ENCODE measurements around the gene U2AF1L4. TPM values are rescaled to one million over a fixed set of nuclear protein-coding genes. Genes with fewer than 3 reads are reported as not detected.

The U2AF1L4 gene
- total RNA-seq, 4 donors from 2014 or later: 5.1 to 22.9 (median 13.4) TPM

DNA sequence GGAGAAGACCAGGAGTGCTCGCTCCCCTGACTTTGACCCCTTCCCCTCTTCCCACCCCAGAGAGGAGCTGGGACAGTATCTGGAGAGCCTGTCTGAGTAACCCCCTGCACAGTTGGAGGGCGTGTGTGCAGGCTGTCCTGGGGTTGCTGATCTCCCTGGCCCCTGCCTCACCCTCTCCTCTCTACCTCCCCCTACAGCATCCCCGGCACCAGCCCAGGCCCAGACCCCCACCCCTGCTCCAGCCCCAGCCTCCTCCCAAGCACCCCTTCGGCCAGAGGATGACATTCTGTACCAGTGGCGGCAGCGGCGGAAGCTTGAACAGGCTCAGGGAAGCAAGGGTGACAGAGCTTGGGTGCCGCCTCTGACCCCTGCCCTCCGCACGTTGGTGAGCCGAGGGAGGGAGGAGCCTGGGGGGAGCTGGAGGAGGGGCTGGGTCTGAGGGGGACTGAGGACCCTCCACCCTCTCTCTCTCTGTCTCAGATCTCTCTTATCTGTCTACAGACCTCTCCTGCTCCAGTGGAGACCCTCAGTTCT lies 21.4 kb upstream of the U2AF1L4 start:
- no peak for DNase-seq
- H3K27me3 ChIP-seq: no peaks in the 10 kb centered on the region
- no peak overlapping the region for H3K4me3 ChIP-seq
- H3K36me3 ChIP-seq: peaks cover 0 to 13% of the 10 kb centered on the region in 2 donors
- no peak for ATAC-seq
- no peaks in the 10 kb centered on the region for H3K4me1 ChIP-seq
- intact Hi-C loops (cut with DNase I; ENCODE audit: low total_unique reads) (no loop called here), in situ Hi-C loops (cut with MboI; ENCODE audit: low sequenced_read_pairs in 4 of 4) (loop anchor here in 1 of 4 donors (25.0 kb wide), 1 partner anchor 371 kb away; the partner anchor contains the start of gene CAPNS1)
- TF ChIP-seq, protein P1, sequence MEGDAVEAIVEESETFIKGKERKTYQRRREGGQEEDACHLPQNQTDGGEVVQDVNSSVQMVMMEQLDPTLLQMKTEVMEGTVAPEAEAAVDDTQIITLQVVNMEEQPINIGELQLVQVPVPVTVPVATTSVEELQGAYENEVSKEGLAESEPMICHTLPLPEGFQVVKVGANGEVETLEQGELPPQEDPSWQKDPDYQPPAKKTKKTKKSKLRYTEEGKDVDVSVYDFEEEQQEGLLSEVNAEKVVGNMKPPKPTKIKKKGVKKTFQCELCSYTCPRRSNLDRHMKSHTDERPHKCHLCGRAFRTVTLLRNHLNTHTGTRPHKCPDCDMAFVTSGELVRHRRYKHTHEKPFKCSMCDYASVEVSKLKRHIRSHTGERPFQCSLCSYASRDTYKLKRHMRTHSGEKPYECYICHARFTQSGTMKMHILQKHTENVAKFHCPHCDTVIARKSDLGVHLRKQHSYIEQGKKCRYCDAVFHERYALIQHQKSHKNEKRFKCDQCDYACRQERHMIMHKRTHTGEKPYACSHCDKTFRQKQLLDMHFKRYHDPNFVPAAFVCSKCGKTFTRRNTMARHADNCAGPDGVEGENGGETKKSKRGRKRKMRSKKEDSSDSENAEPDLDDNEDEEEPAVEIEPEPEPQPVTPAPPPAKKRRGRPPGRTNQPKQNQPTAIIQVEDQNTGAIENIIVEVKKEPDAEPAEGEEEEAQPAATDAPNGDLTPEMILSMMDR (IDR thresholded peaks at IDR 0.05 in 4 of 5, conservative IDR thresholded peaks at IDR 0.05 in 1 of 5): no peak
- TF ChIP-seq POLR2A (IDR thresholded peaks at IDR 0.05): no peak
- no peak overlapping the region for H3K27ac ChIP-seq
- H3K9me3 ChIP-seq: no peaks in the 10 kb centered on the region

DNA sequence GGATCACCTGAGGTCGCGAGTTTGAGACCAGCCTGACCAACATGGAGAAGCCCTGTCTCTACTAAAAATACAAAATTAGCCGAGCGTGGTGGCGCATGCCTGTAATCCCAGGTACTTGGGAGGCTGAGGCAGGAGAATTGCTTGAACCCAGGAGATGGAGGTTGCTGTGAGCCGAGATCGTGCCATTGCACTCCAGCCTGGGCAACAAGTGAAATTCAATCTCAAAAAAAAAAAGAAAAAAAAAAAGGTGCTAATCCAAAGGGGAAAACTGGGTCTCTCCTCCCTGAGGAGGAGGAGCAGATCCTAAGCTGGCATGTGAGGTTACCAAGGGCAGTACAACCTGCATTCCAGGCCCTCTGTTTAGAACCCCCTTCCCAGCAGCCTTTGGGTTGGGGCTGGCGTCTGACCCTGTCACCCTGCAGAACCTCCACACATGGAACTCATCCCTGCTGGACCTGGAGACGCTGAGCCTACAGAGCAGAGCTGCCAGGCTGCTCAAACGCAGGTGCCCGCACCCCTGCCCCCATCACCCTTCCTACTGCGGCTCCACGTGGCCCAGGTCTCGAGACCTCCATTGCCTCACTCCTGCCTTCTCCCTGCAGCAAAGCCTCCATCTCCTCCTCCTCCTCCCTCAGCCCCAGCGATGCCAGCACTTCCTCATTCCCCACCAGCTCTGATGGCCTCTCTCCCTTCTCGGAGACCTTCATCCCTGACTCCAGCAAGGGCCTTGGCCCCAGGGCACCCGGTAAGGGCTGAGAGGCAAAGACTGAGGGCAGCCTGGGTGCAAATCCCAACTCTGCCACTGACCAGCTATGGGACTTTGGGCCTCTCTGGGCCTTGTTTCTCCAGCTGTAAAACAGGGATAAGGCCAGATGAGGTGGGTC lies 19.5 kb upstream of the U2AF1L4 start:
- ATAC-seq (no peak), DNase-seq (no peak)
- in situ Hi-C loops (cut with MboI; ENCODE audit: low sequenced_read_pairs in 4 of 4): loop anchor here in 1 of 4 donors (25.0 kb wide), 1 partner anchor 373 kb away; the partner anchor contains the start of gene CAPNS1
- no peaks in the 10 kb centered on the region for H3K9me3 ChIP-seq
- H3K27me3 ChIP-seq: no peaks in the 10 kb centered on the region
- H3K4me3 ChIP-seq: no peak overlapping the region
- peaks cover 0 to 13% of the 10 kb centered on the region in 2 donors for H3K36me3 ChIP-seq
- TF ChIP-seq POLR2A (IDR thresholded peaks at IDR 0.05): no peak
- no peak overlapping the region for H3K27ac ChIP-seq
- intact Hi-C loops (cut with DNase I; ENCODE audit: low total_unique reads): no loop called here
- peaks cover 0 to 5% of the 10 kb centered on the region in 2 donors for H3K4me1 ChIP-seq

DNA sequence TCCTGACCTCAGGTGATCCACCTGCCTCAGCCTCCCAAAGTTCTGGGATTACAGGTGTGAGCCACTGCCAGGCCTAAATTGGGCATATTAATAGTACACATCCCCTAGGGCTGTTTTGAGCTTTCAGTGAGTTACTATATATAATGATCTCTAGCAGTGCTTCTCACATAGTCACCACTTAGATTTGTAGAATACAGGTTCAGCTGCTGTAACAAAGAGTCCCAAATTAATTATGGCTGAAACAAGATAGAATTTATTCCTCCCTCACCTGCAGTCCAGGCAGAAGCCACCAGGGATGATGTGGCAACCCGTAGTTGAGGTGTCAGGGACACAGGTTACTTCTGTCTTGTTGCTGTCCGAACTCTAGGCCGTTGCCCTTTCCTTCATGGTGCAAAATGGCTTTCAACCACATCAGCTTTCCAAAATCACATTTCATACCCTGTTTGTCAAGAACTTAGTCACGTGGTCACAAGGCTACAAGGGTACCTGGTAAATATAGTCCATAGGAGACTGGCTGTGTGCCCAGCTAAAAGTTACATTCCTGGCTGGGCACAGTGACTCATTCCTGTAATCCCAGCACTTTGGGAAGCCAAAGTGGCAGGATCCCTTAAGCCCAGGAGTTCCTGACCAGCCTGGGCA lies 15.6 kb upstream of the U2AF1L4 start:
- no peak overlapping the region for H3K4me3 ChIP-seq
- DNase-seq (no peak), ATAC-seq (no peak)
- H3K27me3 ChIP-seq: no peaks in the 10 kb centered on the region
- no peak overlapping the region for H3K27ac ChIP-seq
- H3K36me3 ChIP-seq: peaks cover 0 to 13% of the 10 kb centered on the region in 2 donors
- in situ Hi-C loops (cut with MboI; ENCODE audit: low sequenced_read_pairs in 4 of 4): loop anchor here in 1 of 4 donors (25.0 kb wide), 1 partner anchor 376 kb away; the partner anchor contains the start of gene CAPNS1
- intact Hi-C loops (cut with DNase I; ENCODE audit: low total_unique reads): no loop called here
- no peaks in the 10 kb centered on the region for H3K9me3 ChIP-seq
- peaks cover 25 to 28% of the 10 kb centered on the region in 2 donors for H3K4me1 ChIP-seq
- TF ChIP-seq, protein P1 (IDR thresholded peaks at IDR 0.05 in 4 of 5, conservative IDR thresholded peaks at IDR 0.05 in 1 of 5): no peak
- TF ChIP-seq POLR2A (IDR thresholded peaks at IDR 0.05): no peak

DNA sequence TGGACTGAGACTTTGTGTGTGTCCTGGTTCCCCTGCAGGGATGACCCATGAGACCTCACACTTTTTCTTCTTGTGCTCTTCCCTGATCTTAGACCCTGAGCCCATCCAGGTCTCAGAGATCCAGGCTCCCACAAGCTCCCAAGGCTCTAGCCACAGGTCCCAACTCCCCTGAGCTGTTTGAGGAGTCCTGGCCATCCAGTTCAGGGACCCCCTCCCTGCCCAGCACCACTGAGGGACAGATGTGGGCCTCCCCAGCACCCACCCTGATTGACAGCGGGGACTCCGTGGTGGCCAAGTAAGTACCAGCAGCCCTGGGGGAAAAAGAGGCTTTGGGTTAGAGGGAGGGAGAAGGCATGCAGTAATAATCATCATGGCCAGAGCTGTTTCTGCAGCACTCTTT lies 14.5 kb upstream of the U2AF1L4 start:
- Histone ChIP-seq H3K27me3 (no peaks in the 10 kb centered on the region), H3K27ac (no peak overlapping the region), H3K4me3 (no peak overlapping the region), H3K4me1 (peaks cover 28 to 33% of the 10 kb centered on the region in 2 donors), H3K9me3 (no peaks in the 10 kb centered on the region), H3K36me3 (peaks cover 0 to 8% of the 10 kb centered on the region in 2 donors)
- intact Hi-C loops (cut with DNase I; ENCODE audit: low total_unique reads) (loop anchor here (5.0 to 10.0 kb wide), 5 partner anchors 112 to 717 kb away; partner anchors contain the start of genes COX6B1, COX7A1, HPN and USF2), in situ Hi-C loops (cut with MboI; ENCODE audit: low sequenced_read_pairs in 4 of 4) (loop anchor here in 1 of 4 donors (25.0 kb wide), 1 partner anchor 378 kb away; the partner anchor contains the start of gene CAPNS1)
- DNase-seq (no peak), ATAC-seq (no peak)
- TF ChIP-seq, protein P1 (IDR thresholded peaks at IDR 0.05 in 4 of 5, conservative IDR thresholded peaks at IDR 0.05 in 1 of 5): no peak
- TF ChIP-seq POLR2A (IDR thresholded peaks at IDR 0.05): no peak
